Upper lobe of left lung (tissue), 6 donors: ENCODE results near the gene PUDP. TPM values are rescaled to one million over a fixed set of nuclear protein-coding genes. Genes with fewer than 3 reads are reported as not detected.

ENCODE experiments used
- ATAC-seq, 2 donors: fragments of 200-7000 bp; cut with Tn5 transposase; one replicate each; pipeline ENCODE4 v1.9.1; 2022; ENCODE audit warnings: mild to moderate bottlenecking in 2 of 2, moderate library complexity in 2 of 2; ENCODE audit not compliant: low FRiP score in 2 of 2
- DNase-seq, 2 donors: peaks; one replicate each; pipeline ENCODE4 v3.0.0-alpha.2; 2019 to 2020
- H3K27ac ChIP-seq, 4 donors: fragments of 200-600 bp; sonication (generic); one replicate each; pipeline ENCODE4 v1.5.1; 2016 to 2019
- H3K27me3 ChIP-seq, 4 donors: fragments of 200-600 bp; sonication (generic); one replicate each; pipeline ENCODE4 v1.5.1; 2017 to 2019
- H3K36me3 ChIP-seq, 4 donors: fragments of 200-600 bp; sonication (generic); one replicate each; pipeline ENCODE4 v1.5.1; 2016 to 2019
- H3K4me1 ChIP-seq, 4 donors: fragments of 200-600 bp; sonication (generic); one replicate each; pipeline ENCODE4 v1.5.1; 2018 to 2019
- H3K4me3 ChIP-seq, 4 donors: fragments of 200-600 bp; sonication (generic); one replicate each; pipeline ENCODE4 v1.5.1; 2017 to 2019; ENCODE audit warnings: mild to moderate bottlenecking in 2 of 4, moderate library complexity in 1 of 4
- H3K9me3 ChIP-seq, 4 donors: fragments of 200-600 bp; sonication (generic); one replicate each; pipeline ENCODE4 v1.5.1; 2018 to 2019
- CTCF ChIP-seq, 6 experiments: fragments of 450-650 bp in 4 of 6; fragments of 200-600 bp in 2 of 6; sonication (generic) in 2 of 6; IDR thresholded peaks; one replicate each; pipeline ENCODE4 v1.5.1; 2016 to 2019; ENCODE audit warnings: antibody characterized with exemption in 6 of 6
- EP300 ChIP-seq, 4 donors: sonication (generic); formaldehyde crosslinking; IDR thresholded peaks; one replicate each; pipeline ENCODE4 v1.5.1; 2017; ENCODE audit warnings: antibody characterized with exemption in 4 of 4, control low read depth in 2 of 4
- POLR2A ChIP-seq, 4 donors: fragments of 450-650 bp; IDR thresholded peaks; one replicate each; pipeline ENCODE4 v1.5.1; 2016 to 2017; ENCODE audit warnings: antibody characterized with exemption in 4 of 4, mild to moderate bottlenecking in 2 of 4
- POLR2AphosphoS5 ChIP-seq, 2 donors: sonication (generic); formaldehyde crosslinking; IDR thresholded peaks; one replicate each; pipeline ENCODE4 v1.5.1; 2017; ENCODE audit warnings: antibody characterized with exemption in 2 of 2
- WGBS, 2 donors: methylation state at CpG; one replicate each; pipeline ENCODE4 v1.1.5; 2017 to 2018; 5-methylcytosine and 5-hydroxymethylcytosine counted together
- total RNA-seq, 6 donors: library from RNA; depleted of rRNA in 4 of 6; stranded (reverse); fragments of >200 nt in 4 of 6; gene quantifications; one replicate each; pipeline versions ENCODE4 v1.1.0 to v1.2.1, GENCODE V29; 2016 to 2021
- donor health status: DM: no; HTN: no; CAD: no; lungs with moderate emphysema.
- donor health status: DM: no; HTN: yes; CAD: no; lungs with severe emphysema.

PUDP gene
- total RNA-seq, 6 donors from 2014 or later, result 15.0 to 48.2 (median 25.8) TPM

GRCh38 chrX:7159149-7159861, 11.4 kb upstream of the PUDP start:
- Histone ChIP-seq H3K27ac (no peak overlapping the region), H3K4me1 (no peaks in the 10 kb centered on the region), H3K9me3 (no peaks in the 10 kb centered on the region), H3K36me3 (no peaks in the 10 kb centered on the region), H3K4me3 (no peak overlapping the region), H3K27me3 (no peaks in the 10 kb centered on the region)
- WGBS, 2 donors, result 64 to 74% methylated on average over 7 of the region's 7 CpGs
- ATAC-seq (peak in 1 of 2 donors; percentile 59), DNase-seq (peak in 1 of 2 donors; percentile 63)
- no peak for TF ChIP-seq POLR2A (IDR thresholded peaks at IDR 0.05)
- no peak for TF ChIP-seq EP300 (IDR thresholded peaks at IDR 0.05)
- TF ChIP-seq CTCF (IDR thresholded peaks at IDR 0.05), result no peak
- TF ChIP-seq POLR2AphosphoS5 (IDR thresholded peaks at IDR 0.05), result no peak

GRCh38 chrX:7158468-7158990, 10.6 kb upstream of the PUDP start:
- no peak for ATAC-seq
- no peak for DNase-seq
- H3K36me3 ChIP-seq, result no peaks in the 10 kb centered on the region
- no peak overlapping the region for H3K27ac ChIP-seq
- TF ChIP-seq CTCF (IDR thresholded peaks at IDR 0.05) (no peak), EP300 (IDR thresholded peaks at IDR 0.05) (no peak), POLR2A (IDR thresholded peaks at IDR 0.05) (no peak), POLR2AphosphoS5 (IDR thresholded peaks at IDR 0.05) (no peak)
- H3K4me1 ChIP-seq, result no peaks in the 10 kb centered on the region
- 76 to 81% methylated on average over 5 of the region's 5 CpGs for WGBS, 2 donors
- H3K4me3 ChIP-seq, result no peak overlapping the region
- no peaks in the 10 kb centered on the region for H3K9me3 ChIP-seq
- no peaks in the 10 kb centered on the region for H3K27me3 ChIP-seq

GRCh38 chrX:7156879-7157278, 8.9 kb upstream of the PUDP start:
- Histone ChIP-seq H3K4me1 (no peaks in the 10 kb centered on the region), H3K27me3 (no peaks in the 10 kb centered on the region), H3K9me3 (no peaks in the 10 kb centered on the region), H3K27ac (no peak overlapping the region), H3K36me3 (no peaks in the 10 kb centered on the region), H3K4me3 (no peak overlapping the region)
- DNase-seq, result no peak
- 80 to 94% methylated on average over 1 to 3 of the region's 3 CpGs for WGBS, 2 donors
- ATAC-seq, result no peak
- no peak for TF ChIP-seq CTCF (IDR thresholded peaks at IDR 0.05)
- TF ChIP-seq EP300 (IDR thresholded peaks at IDR 0.05), result no peak
- no peak for TF ChIP-seq POLR2AphosphoS5 (IDR thresholded peaks at IDR 0.05)
- no peak for TF ChIP-seq POLR2A (IDR thresholded peaks at IDR 0.05)

- H3K27ac ChIP-seq, result no peak overlapping the region
- 88 to 100% methylated on average over 1 of the region's 1 CpG for WGBS, 2 donors
Observed at GRCh38 chrX:7155163-7155562, 7.2 kb upstream of the PUDP start.

More at GRCh38 chrX:7155163-7155562, 7.2 kb upstream of the PUDP start:
- no peaks in the 10 kb centered on the region for H3K36me3 ChIP-seq
- no peaks in the 10 kb centered on the region for H3K4me1 ChIP-seq
- ATAC-seq, result no peak
- no peak for TF ChIP-seq POLR2AphosphoS5 (IDR thresholded peaks at IDR 0.05)
- TF ChIP-seq EP300 (IDR thresholded peaks at IDR 0.05), result no peak
- TF ChIP-seq CTCF (IDR thresholded peaks at IDR 0.05), result no peak
- TF ChIP-seq POLR2A (IDR thresholded peaks at IDR 0.05), result no peak
- no peaks in the 10 kb centered on the region for H3K27me3 ChIP-seq
- no peaks in the 10 kb centered on the region for H3K9me3 ChIP-seq
- no peak overlapping the region for H3K4me3 ChIP-seq
- DNase-seq, result no peak
